Activated CD4-positive, alpha-beta T cell treated with anti-CD3 and anti-CD28 coated beads, Interleukin-2, amount 50 U/mL, for 1 hour (primary cell): ENCODE measurements around the gene BMPR1A.

Source experiments
- DNase-seq: peaks from one replicate; pipeline ENCODE4 v3.0.0-alpha.2; 2020

BMPR1A gene

DNA sequence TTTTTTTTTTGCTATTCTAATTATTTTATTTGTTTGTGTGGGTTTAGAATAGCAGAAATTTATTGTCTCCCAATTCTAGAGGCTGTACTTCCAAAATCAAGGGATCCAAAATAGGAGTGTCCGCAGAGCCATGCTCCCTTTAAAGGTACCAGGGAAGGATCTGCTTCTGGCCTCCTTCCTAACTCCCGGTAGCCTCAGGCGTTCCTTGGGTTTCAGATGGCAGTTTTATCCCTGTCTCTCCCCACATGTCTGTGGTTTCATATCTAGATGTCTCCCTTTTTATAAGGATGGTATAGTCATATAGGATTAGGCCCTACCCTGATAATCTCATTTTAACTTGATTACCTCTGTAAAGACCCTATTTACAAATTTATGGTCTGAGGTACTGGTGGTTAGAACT is 48.4 kb downstream of the BMPR1A start:
- DNase-seq = no peak

DNA sequence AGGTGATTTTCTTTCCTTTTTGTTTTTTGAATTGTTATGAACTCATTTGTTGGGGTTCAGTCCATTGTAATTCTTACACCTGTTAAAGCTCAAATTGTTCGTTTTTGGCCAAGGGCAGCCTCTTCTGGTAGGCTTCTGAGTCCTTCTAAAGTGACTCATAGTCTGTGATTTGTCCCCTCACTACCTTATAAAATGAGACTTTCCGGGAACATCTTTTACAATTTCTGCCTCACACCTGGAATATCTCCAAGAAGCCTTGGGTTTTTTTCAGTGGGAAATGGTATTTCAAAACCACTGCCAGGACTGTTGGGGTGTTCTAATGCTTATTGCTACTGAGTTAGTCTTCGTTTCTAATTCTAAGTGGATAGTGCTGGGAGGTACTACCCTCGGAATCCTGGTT is 56.7 kb downstream of the BMPR1A start:
- no peak for DNase-seq

DNA sequence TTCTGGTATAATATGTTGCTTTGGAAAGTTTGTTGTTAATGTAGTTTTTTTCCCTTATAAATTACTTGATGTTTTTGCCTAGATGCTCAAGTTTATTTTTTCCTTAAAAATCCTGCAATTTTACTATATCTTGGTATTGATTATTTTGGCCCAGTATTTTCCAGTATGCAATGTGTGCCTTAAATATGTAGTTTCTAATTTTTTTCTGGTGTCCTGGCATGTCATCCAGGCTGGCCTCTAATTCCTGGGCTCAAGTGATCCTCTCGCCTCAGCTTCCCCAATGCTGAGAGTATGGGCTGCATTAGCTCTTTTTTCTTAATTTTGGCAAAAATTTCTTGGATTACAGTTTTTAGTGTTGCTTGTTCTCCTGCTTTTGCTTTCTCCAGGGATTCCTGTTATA is 57.6 kb downstream of the BMPR1A start:
- no peak for DNase-seq

DNA sequence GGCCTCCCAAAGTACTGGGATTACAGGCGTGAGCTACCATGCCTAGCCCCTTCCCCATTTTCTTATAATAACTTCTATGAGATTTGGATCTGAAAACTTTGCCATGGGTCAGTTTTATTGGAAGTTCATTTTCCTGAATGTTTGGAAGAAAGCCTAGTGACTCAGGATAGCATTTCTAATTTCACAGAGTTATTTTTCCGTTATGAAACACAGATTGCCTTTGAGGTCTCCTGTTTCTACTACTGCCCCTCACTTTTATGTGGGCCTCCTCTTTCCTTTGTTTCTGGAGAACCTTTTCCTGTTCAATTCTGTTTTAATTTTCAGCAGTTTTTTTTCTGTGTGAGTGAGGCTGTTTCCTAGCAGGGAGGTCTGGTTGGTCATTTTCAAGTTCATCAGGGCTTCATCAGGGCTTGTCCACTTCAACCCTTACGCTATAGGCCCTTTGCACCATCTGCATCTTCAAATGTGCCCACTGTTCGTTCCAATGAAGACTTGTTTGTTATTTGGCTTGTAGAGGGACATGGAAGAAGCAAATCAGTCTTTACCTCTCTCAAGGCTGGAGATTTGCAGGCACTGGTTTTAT is 58.7 kb downstream of the BMPR1A start:
- DNase-seq = no peak

DNA sequence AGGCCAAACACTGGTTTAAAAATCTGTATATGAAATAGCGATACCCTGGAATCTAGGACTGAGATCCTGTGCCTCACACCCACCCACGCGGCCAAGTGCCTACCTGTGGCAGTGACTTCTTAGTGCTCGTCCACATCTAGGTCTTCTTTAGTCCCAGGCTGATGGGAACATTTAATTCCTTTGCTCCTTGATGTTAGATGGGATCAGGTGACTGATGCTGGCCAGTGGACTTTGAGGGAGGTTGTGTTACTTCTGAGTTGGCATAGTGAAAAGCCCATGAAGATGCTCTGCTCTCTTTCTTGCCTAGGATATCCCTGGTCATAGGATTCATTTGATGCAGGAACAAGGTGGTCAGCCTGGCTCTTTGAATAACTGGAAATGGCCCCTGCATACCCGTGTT is 59.2 kb downstream of the BMPR1A start:
- DNase-seq = no peak

DNA sequence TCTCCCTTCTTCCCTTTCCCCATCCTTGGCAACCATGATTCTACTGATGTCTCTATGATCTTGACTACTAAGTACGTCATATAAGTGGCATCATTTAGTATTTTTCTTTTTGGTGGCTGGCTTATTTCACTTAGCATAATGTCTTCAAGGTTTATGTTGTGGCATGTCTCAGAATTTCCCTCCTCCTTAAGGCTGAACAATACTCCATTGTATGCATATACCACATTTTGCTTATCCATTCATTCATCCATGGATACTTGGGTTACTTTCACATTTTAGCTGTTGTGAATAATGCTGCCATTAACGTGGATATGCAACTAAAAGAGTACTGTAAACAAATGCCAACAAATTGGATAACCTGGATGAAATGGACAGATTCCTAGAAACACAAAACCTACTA is 60.8 kb downstream of the BMPR1A start:
- DNase-seq = no peak

DNA sequence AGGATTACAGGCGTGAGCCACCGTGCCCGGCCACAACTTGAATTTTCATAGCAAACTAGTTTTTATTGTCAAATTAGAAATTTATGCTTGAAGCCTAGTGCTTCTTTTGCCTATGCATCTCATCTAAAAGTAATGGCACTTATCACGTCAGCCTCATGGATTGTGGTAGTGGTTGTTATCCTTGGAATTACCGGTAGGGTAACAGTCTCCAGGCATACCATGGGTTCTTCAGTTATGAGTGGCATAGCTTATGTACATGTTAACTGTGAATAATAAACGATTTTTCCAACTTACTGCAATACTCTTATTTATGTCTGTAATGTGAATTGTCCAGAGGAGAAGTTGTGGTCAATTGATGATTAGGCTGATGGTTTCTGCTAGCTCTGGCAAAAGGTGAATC is 63.1 kb downstream of the BMPR1A start:
- DNase-seq = no peak

DNA sequence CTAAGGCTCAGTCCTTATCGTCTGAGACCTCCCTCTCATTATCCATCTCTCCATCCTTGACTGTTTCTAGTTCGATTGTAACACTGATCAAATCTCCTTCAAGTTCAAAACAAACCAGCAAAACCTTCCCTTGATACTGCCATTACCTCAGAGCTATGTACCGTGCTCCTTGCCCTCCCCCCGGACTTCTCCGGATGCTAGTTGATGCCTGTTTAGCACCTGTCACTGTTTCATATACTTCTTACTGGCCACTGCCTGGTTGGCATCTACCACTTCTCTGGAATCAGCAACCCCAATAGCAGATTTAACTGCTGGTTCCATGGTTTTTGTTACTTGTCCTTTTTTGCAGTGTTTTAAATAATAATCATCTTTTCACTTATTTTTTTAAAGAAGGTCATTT is 64.1 kb downstream of the BMPR1A start:
- DNase-seq = no peak

DNA sequence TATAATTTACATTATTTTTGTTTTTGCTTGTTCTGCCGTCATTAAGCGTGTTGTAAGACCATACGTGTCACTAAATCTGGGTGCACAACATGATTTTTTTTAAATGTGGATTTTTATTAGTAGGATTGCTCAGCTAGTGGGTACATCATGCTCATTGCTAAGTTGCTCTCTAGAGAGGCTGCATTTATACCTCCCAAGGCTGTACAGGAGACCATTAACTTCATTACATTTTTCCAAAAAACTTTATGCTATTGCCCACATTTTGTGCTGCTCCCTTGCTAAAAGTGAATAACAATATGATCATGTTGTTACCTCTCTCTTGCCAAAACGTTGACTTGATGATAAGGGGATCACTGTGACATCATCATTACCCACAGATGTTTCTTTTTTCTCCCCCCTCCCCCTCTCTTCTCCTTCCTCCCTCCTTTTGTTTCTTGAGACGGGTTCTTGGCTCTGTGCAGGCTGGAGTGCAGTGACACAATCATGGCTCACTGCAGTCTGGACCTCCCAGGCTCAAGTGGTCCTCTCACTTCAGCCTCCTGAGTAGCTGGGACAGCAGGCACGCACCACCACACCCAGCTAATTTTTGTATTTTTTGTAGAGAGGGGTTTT is 65.1 kb downstream of the BMPR1A start:
- DNase-seq = no peak

DNA sequence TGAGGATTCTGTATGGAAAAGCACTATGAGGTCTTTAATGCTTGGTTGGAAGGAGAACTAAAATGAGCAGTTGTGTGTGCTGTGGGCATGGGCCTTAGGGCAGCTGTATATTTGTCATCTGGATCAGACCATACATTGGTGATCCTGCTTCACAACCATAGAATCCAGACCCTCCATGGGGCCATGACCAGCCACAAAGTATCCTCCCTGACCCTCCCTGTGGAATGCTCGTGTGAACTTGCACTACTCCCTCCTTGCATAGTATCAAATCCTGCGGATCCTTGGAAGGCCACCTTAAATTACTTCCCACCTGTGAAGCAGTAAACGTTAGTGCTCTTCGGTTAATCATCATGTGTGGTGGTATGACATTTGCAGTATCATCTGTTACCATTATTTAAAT is 67.1 kb downstream of the BMPR1A start:
- no peak for DNase-seq

DNA sequence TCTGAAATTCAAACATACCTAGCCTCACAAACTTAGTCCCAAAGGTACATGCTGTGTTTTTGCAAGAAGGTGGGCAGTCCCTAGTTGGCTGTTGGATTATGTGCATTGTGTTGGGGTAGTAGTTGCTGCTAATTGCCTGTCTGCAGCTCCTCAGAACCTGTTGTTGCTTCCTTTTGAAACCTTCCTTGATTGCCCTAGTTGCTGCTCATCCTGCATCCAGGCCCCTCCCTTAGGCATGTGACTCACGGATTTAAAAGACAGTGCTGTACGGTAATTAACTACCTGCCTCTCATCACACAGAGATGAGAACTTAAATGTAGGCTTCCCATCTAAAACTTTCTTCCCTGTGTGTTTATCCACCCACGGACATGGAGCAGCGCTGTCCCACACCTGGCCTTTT is 67.7 kb downstream of the BMPR1A start:
- DNase-seq = no peak

DNA sequence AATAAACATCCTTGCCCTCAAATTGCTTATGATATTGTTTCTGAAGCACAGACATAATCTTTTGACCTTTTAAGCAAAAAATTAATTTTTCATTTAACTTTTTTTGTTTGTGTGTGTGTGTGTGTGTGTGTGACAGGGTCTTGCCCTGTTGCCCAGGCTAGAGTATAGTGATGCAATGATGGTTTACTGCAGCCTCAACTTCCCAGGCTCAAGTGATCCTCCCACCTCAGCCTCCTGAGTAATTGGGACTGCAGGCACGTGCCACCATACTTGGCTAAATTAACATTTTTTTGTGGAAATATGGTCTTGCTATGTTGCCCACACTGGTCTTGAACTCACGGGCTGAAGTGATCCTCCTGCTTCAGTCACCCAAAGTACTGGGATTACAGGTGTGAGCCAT is 68.9 kb downstream of the BMPR1A start:
- no peak for DNase-seq

DNA sequence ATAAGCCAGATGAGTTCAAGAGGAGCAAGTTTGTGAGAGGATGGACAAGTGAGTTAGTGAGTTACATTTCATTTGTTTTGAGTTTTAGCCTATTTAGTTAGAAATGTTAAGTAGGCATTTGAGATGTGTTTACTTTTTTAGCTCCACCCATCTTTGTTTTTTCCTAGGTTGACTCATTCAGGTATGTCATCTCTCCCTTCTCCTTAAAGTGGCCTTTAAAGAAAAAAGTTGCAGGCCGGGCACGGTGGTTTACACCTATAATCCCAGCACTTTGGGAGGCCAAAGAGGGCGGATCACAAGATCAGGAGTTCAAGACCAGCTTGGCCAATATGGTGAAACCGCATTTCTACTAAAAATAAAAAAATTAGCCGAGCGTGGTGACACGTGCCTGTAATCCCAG is 71.2 kb downstream of the BMPR1A start:
- DNase-seq = no peak

DNA sequence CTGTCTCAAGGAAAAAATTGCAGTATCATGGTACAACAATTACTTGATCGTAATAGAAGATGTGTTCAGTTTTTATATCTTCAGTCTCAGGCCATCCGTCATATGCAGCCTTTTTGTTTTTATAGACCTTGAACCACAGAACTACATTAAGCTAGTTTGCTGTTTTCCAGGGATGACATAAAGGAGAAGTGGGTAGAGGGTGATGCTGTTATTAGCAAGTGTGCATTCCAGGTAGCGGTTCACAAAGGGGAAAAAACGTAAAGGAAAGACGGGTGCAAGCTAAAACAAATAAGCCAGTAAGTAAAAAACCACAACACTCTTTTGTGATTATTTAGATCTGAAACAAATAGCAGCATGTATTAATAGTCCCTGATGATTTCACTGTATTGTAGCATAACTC is 71.7 kb downstream of the BMPR1A start:
- no peak for DNase-seq

DNA sequence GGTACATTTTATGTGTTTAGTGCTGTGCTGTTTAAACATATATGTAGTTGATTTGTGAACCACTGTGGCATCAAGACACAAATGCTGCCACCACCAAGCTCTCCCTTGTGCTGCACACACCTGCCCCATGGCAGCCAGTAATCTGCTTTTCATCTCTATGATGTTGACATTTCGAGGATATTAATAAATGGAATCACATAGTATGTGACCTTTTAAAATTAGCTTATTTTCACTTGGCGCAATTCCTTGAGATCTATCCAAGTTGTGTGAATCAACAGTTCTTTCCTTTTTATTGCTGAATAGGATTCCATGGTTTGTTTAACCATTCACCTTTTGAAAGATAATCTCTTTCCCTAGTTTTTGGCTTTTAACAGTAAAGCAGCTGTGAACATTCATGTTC is 73.1 kb downstream of the BMPR1A start:
- DNase-seq = no peak

DNA sequence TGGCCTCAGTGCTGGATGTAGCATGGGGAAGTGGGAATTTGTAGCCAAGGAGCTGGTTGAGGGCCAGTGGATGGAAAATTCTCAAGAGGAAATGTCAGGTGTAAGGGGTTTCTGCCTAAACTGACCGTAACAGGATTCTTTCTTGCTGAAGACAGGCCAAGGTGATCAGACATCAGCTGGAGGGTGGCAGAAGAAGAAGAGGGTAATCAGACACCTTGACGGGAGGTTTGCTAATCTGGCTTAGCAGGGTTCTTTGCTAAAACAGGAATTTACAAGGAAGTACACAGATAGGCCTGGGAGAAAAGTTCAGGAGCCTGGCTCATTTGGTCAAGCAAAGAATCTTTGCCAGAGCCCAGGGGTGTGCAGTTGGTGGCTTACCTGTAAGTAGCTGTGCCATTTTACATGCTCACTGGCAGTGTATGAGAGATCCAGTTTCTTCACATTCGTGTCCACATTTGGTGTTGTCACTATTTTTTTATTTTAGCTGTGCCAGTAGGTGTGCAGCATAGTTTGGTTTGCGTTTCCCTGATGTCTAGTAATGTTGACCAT is 73.7 kb downstream of the BMPR1A start:
- no peak for DNase-seq

DNA sequence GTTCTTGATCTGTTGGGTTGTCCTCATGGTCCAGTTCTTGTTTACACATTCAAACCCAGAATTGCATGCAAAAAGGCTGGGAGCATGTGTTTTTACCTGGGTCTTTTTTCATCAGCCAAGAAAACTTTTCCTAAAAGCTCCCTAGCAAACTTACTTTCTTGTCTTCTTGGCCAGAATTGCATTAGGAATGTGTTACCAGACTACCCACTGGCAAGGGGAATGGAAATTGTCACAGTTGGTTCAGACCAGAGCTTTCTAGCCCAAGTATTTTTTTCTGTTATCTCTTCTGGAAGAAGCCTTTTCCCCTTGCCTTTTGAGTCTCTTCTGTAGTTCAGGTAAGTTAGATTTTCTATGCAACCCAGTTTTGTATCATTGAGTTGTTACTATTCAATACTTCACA is 77.5 kb downstream of the BMPR1A start:
- DNase-seq = no peak

DNA sequence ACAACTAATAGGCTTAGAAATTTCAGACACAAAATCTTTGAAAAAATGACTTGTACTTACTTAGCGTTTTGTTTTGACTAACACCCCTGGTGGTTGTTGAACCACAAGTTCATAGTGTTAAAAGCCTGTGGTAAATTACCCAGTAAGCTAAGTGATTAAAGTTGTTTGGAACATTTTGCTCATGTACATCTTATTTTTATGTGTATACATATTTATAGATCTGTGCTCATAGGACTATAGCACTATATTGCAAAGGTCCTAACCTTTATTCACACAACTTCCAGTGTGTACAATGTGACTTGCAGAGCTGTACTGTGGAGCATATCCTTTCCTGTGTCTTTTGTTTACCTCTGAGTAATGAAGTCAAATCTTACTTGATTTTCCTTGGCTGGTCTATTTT is 79.6 kb downstream of the BMPR1A start:
- DNase-seq = no peak

DNA sequence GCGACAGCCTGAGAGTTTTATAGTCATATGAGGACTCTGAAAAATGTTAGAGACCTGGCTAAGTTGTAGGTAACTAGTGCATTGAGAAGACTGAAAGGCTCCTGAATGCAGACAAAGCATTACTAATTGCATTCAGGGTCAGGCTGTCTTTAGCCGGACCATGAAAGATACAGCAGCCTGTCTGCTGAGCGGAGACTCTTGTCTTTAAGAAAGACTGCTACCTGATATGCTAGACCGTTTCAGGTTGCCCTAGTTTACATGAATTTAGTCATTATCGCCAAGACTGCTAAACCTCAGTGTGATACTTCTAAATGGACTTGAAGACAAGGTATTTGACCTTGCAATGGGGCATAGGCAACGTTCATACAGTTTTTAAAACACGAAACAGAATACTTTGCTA is 81.2 kb downstream of the BMPR1A start:
- DNase-seq = no peak

DNA sequence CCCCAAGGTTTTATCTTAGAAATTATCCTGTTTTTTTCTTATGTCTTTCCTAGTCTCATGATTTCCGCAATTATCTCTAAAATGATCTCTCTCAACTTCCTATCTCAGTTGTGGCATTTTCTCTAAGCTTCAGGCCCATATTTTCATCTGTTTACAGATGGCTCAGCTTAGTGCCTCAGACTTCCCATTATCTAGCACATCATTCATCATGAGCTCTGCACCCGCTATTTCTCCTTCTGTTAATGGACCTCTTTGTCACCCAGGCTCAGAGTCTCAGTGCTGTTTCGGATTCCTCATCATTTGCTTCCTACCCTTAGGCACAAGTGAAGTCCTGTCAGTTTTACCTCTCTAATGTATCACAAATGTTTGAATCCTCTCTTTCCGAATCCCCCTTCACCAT is 84.1 kb downstream of the BMPR1A start:
- DNase-seq = no peak

DNA sequence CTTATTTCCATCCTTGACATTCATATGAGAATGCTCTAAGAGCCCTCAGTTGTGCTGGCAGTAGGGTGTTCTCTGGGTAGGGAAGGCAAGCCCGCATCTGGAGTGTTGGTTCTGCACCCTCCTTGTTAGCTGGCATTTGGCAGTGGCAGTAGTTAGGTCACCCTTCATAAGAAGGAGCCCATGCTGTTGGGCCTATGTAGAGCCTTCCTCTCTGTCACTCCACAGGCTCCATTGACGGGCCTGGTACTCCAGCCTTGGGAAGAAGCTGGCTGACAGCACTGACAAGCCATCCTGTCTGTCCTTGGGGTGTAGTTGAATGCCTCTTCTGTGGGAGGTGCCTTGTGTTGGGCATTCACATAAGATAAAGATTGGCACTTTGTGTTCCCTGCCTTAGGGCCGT is 89.7 kb downstream of the BMPR1A start:
- no peak for DNase-seq

DNA sequence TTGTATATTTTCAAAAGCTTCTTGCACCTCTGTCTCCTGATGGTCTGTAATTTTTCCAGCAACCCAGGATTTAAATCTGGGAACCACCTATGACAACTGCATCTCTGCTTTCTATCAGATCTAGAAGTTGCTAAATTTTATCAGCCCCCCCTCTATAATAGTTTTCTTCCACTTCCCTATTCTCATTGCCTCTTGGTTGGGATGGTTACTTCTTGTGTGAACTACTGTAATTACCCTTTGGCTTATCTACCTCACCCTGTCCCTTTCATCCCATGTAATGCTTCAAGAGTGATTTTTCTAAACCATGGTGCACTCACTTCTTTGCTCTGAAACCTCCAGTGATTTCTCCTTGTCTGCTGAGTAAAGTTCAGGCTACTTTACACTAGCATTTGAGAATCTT is 92.3 kb downstream of the BMPR1A start:
- DNase-seq = no peak

DNA sequence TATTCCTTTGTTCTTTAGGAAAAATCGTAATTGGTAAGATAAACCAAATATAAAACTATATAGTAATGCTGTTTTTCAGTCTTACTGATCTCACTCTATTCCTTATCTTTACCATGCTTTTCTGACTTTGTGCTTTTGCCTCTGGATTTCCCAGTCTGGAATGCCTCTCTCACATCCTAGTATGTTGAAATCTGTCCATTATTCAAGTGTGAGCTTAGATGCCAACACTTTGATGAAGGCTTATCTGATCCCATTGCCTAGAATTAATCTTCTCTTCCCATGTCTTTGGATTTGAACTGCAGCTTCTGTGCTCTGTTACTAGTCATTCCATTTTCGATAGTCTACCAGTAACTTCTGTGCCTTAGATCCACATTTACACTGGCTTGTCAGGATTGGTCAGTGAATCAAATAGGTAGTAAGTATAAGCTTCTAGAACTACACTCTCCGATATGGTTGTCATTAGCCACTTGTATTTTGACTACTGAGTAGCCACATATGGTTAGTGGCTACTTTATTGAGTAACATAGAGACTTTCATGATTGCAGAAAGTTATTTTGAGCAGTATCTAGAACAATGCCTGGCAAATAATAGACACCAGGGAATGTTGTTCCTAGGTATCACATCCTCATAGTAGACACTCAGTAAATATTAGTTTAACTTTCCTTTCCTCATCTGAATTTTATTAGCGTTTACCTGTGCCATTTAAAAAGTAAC is 92.9 kb downstream of the BMPR1A start:
- DNase-seq = no peak

DNA sequence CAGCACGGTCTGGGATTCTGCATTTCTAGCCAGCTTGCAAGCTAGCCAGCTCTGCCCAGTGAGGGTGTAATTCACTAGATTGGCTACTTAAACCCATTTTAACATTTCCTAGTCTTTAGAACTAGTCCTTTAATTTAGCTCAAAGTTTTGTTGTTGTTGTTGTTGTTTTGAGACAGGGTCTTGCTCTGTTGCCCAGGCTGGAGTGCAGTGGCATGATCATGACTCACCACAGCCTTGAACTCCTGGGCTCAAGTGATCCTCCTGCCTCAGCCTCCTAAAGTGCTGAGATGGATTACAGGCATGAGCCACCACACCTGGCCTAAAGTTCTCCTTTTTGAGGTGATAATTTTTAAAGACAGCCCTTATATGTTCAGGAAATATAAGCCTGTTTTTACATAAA is 94.1 kb downstream of the BMPR1A start:
- DNase-seq = no peak
